PC-9 (cell line): Measurements from ENCODE around the gene SLC22A31.

Experiments
- EZH2 ChIP-seq: fragments of 200-600 bp; sonication (generic); IDR thresholded peaks from 2 replicates; pipeline ENCODE4 v1.8.0; 2017; ENCODE audit warnings: antibody characterized with exemption, low read depth
- TF ChIP-seq, protein P1 (sequence below): fragments of 200-600 bp; sonication (generic); conservative IDR thresholded peaks from 2 replicates; pipeline ENCODE4 v1.6.1; 2017; ENCODE audit warnings: mixed run types, antibody characterized with exemption, mild to moderate bottlenecking, moderate library complexity

DNA sequence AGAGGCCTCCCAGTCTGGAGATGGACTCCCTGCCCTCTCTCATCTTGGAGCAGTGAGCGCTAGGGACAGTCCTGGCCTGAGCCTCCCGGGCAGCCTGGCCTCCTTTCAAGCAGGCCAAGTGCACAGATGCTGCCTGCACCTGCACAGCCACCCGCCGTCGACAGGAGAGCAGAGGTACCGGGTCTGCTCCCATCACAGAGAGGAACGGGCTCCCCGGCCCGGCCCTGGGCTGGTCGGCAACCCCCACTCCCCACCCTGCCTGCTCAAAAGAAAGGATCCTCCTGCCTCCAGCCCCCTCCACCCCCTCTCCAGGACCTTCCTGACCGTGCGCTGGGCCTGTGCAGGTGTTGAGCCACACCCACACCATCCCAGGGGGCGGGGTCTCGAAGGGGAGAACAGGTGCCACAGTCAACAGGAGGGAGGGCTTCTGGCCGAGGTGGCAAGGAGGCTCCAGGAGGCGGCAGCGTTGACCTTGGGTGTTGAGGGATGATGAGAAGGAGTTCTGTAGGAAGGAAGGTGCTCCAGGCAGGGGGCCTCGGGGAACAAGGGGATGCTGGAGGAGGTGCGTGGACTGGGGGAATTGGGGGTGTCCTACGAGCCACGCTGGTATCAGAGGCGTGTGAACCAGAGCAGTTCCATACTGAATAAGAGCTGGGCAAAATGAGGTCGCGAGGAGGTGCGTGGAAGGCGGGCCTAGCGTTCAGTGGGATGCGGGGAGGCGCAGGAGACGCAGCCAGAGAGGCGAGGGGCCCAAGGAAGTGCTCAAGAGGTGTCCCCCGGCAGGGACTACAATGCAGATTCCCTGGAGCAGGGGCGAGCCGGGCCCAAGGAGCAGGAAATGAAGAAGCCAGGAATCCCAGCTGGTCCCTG, 29.8 kb downstream of the SLC22A31 start:
- TF ChIP-seq, protein P1, sequence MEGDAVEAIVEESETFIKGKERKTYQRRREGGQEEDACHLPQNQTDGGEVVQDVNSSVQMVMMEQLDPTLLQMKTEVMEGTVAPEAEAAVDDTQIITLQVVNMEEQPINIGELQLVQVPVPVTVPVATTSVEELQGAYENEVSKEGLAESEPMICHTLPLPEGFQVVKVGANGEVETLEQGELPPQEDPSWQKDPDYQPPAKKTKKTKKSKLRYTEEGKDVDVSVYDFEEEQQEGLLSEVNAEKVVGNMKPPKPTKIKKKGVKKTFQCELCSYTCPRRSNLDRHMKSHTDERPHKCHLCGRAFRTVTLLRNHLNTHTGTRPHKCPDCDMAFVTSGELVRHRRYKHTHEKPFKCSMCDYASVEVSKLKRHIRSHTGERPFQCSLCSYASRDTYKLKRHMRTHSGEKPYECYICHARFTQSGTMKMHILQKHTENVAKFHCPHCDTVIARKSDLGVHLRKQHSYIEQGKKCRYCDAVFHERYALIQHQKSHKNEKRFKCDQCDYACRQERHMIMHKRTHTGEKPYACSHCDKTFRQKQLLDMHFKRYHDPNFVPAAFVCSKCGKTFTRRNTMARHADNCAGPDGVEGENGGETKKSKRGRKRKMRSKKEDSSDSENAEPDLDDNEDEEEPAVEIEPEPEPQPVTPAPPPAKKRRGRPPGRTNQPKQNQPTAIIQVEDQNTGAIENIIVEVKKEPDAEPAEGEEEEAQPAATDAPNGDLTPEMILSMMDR, result no peak; the same call in 1 of the 2 replicates
- TF ChIP-seq EZH2, result no peak
